ENCODE results near the gene RNF149. TPM values are rescaled to one million over a fixed set of nuclear protein-coding genes. Genes with fewer than 3 reads are reported as not detected.

RNF149 gene
- total RNA-seq, 1 experiment from 2014 or later = 34.8 TPM

DNA sequence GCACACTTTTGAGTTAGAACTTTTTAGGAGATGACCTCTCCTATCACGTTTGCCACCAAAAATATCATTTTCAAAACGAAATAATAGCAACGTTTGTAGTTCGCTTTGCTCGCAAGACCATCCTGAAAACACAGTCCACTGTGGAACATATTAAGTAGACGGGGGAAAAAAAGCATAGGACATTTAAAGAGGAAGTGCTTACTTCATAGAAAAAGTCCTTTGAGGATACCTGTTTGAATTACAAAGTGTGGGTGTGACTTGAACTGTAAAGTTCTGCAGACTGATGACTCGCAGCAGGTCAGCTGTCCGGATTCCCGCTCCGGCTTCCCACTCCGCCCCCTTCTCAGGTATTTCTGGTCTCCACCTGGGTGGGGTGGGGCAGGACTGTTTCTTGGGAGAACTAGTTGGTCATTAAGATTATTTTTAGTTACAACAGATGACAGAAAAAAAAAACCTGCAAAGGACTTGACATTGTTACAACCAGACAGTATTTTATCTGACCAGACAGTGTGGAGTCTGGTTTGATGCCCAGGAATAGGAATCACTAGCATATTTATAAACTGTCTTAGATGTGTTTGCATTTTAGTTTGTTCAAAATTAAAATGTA lies 42.5 kb downstream of the RNF149 start:
- Mint-ChIP-seq H3K9me3 (ENCODE audit: unreplicated experiment) (no peaks in the 10 kb centered on the region), H3K27me3 (ENCODE audit: insufficient read depth, unreplicated experiment) (no peaks in the 10 kb centered on the region), H3K4me1 (ENCODE audit: insufficient read depth, unreplicated experiment) (no peaks in the 10 kb centered on the region), H3K36me3 (ENCODE audit: insufficient read depth, unreplicated experiment) (peaks cover 94% of the 10 kb centered on the region), H3K4me3 (ENCODE audit: unreplicated experiment) (no peak overlapping the region), H3K27ac (ENCODE audit: low read depth, unreplicated experiment) (no peak overlapping the region)
- ChIA-PET CTCF (interaction anchor here (0.6 to 1.6 kb wide), 3 partner anchors 11 to 16 kb away, joined by 3 read pairs; no protein-coding TSS in a partner anchor), POLR2A (no interaction called here)
- intact Hi-C loops (cut with micrococcal nuclease) = no loop called here
- BruUV-seq (replicated peaks) = no TSS peak
- TF ChIP-seq, protein P1, sequence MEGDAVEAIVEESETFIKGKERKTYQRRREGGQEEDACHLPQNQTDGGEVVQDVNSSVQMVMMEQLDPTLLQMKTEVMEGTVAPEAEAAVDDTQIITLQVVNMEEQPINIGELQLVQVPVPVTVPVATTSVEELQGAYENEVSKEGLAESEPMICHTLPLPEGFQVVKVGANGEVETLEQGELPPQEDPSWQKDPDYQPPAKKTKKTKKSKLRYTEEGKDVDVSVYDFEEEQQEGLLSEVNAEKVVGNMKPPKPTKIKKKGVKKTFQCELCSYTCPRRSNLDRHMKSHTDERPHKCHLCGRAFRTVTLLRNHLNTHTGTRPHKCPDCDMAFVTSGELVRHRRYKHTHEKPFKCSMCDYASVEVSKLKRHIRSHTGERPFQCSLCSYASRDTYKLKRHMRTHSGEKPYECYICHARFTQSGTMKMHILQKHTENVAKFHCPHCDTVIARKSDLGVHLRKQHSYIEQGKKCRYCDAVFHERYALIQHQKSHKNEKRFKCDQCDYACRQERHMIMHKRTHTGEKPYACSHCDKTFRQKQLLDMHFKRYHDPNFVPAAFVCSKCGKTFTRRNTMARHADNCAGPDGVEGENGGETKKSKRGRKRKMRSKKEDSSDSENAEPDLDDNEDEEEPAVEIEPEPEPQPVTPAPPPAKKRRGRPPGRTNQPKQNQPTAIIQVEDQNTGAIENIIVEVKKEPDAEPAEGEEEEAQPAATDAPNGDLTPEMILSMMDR (IDR thresholded peaks at IDR 0.05; ENCODE audit: unreplicated experiment) = no peak
- DNase-seq (ENCODE audit: unreplicated experiment) = peak; percentile 9

DNA sequence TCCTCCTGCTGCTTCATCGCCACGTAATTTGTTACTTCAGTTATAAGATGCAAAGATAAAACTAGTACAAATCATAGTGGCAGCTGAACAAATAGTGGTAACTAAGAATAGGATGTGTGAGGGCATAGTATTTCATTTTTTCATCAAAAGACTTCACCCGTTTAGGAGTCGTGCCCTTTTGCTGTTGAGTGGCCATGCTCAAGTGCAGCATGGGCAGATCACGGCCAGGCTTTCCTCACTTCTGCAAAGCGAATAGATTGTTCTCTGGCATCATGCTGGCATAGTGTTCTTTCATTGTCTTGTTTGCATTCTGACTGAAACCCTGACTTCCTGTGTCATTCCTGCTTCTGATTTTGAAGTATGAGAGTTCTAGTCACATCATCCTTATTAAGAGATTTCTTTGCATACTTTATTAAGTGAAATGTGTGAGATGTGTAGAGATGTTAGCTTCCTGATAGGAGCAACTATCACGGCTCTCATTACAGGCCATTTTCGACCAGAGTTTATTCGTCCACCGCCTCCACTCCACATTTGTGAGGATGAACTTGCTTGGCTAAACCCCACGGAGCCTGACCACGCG lies 44.1 kb downstream of the RNF149 start:
- Mint-ChIP-seq H3K4me3 (ENCODE audit: unreplicated experiment) (no peak overlapping the region), H3K27ac (ENCODE audit: low read depth, unreplicated experiment) (no peak overlapping the region), H3K36me3 (ENCODE audit: insufficient read depth, unreplicated experiment) (peaks cover 83% of the 10 kb centered on the region), H3K27me3 (ENCODE audit: insufficient read depth, unreplicated experiment) (no peaks in the 10 kb centered on the region), H3K9me3 (ENCODE audit: unreplicated experiment) (no peaks in the 10 kb centered on the region), H3K4me1 (ENCODE audit: insufficient read depth, unreplicated experiment) (no peaks in the 10 kb centered on the region)
- POLR2A ChIA-PET = interaction anchor here (2.8 kb wide), 1 partner anchor 12 kb away, joined by 14 read pairs; the partner anchor contains the start of gene CNOT11
- BruUV-seq (replicated peaks) = no TSS peak
- intact Hi-C loops (cut with micrococcal nuclease) = no loop called here
- no peak for DNase-seq (ENCODE audit: unreplicated experiment)
- TF ChIP-seq, protein P1 (IDR thresholded peaks at IDR 0.05; ENCODE audit: unreplicated experiment) = no peak
- CTCF ChIA-PET = no interaction called here

DNA sequence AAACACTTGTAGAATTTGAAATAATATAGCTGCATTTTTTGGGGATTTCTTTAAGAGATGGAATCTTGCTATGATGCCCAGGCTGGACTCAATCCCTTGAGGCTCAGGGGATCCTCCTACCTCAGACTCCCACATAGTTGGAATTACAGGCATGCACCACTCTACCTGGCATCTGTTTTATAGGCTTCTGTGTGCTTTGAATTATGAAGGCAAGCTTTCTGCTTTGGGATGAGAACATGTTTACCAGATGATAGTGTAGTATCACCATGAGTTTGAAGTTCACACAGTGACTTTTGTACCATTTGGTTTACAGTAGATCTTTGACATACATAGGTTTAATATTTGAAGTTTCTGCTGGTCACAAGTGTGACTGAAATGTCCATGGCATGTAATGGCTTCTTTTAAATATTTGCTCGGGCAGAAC lies 45.1 kb downstream of the RNF149 start:
- Mint-ChIP-seq H3K4me3 (ENCODE audit: unreplicated experiment) (no peak overlapping the region), H3K9me3 (ENCODE audit: unreplicated experiment) (no peaks in the 10 kb centered on the region), H3K36me3 (ENCODE audit: insufficient read depth, unreplicated experiment) (peaks cover 83% of the 10 kb centered on the region), H3K27ac (ENCODE audit: low read depth, unreplicated experiment) (no peak overlapping the region), H3K27me3 (ENCODE audit: insufficient read depth, unreplicated experiment) (no peaks in the 10 kb centered on the region), H3K4me1 (ENCODE audit: insufficient read depth, unreplicated experiment) (no peaks in the 10 kb centered on the region)
- POLR2A ChIA-PET = interaction anchor here (1.8 to 2.8 kb wide), 2 partner anchors 9 to 11 kb away, joined by 6 to 14 read pairs; partner anchors contain the start of gene CNOT11
- BruUV-seq (replicated peaks) = no TSS peak
- TF ChIP-seq, protein P1 (IDR thresholded peaks at IDR 0.05; ENCODE audit: unreplicated experiment) = no peak
- intact Hi-C loops (cut with micrococcal nuclease) = no loop called here
- CTCF ChIA-PET = interaction anchor here (0.7 to 1.1 kb wide), 2 partner anchors 10 to 109 kb away, joined by 3 to 4 read pairs; no protein-coding TSS in a partner anchor
- DNase-seq (ENCODE audit: unreplicated experiment) = no peak

DNA sequence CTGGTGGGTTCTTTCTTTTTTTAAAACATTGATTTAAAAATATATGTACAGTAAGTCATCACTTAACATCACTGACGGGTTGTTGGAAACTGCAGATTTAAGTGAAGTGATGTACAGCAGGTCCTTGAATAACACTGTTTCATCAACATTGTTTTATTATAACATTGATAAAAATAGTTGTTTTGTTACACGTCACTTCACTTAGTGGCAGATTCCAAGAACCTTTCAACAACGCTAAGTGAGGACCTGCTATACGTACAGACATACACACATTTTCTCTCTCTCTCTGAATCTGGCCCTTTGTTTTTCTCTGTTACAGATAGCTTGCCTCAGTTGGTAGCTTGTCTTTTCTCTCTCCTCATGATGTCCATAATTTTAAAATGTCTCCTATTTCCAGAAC lies 46.4 kb downstream of the RNF149 start:
- no TSS peak for BruUV-seq (replicated peaks)
- Mint-ChIP-seq H3K27ac (ENCODE audit: low read depth, unreplicated experiment) (no peak overlapping the region), H3K9me3 (ENCODE audit: unreplicated experiment) (no peaks in the 10 kb centered on the region), H3K4me1 (ENCODE audit: insufficient read depth, unreplicated experiment) (no peaks in the 10 kb centered on the region), H3K4me3 (ENCODE audit: unreplicated experiment) (no peak overlapping the region), H3K36me3 (ENCODE audit: insufficient read depth, unreplicated experiment) (peaks cover 83% of the 10 kb centered on the region), H3K27me3 (ENCODE audit: insufficient read depth, unreplicated experiment) (no peaks in the 10 kb centered on the region)
- intact Hi-C loops (cut with micrococcal nuclease) = no loop called here
- POLR2A ChIA-PET = interaction anchor here (1.3 to 2.8 kb wide), 3 partner anchors 7 to 46 kb away, joined by 3 to 14 read pairs (median 6); partner anchors contain the start of genes CNOT11 and RNF149
- no peak for DNase-seq (ENCODE audit: unreplicated experiment)
- TF ChIP-seq, protein P1 (IDR thresholded peaks at IDR 0.05; ENCODE audit: unreplicated experiment) = no peak
- CTCF ChIA-PET = interaction anchor here (0.7 to 1.1 kb wide), 3 partner anchors 8 to 335 kb away, joined by 3 to 4 read pairs (median 3); no protein-coding TSS in a partner anchor
